Nephron progenitor cell (in vitro differentiated cells): Measurements from ENCODE around the gene MSH5.
A peak's percentile ranks its signal among the peaks of the same experiment; 100 is the strongest.

Experiments used
- DNase-seq: peaks from one replicate; pipeline ENCODE4 v3.0.0; 2021
- H3K27ac Mint-ChIP-seq: 2 replicates; pipeline ENCODE4 v1.8.0; 2021; ENCODE audit warnings: mild to moderate bottlenecking, moderate library complexity, mixed read lengths
- H3K27me3 Mint-ChIP-seq: 2 replicates; pipeline ENCODE4 v1.8.0; 2021; ENCODE audit warnings: mild to moderate bottlenecking, low read depth, mixed read lengths; ENCODE audit not compliant: poor library complexity
- H3K36me3 Mint-ChIP-seq: 2 replicates; pipeline ENCODE4 v1.8.0; 2021; ENCODE audit warnings: low read depth, mixed read lengths
- H3K4me1 Mint-ChIP-seq: 2 replicates; pipeline ENCODE4 v1.8.0; 2021; ENCODE audit warnings: mixed read lengths
- H3K4me3 Mint-ChIP-seq: 2 replicates; pipeline ENCODE4 v1.8.0; 2021; ENCODE audit warnings: mild to moderate bottlenecking, moderate library complexity, mixed read lengths
- H3K9me3 Mint-ChIP-seq: 2 replicates; pipeline ENCODE4 v1.8.0; 2021; ENCODE audit warnings: mild to moderate bottlenecking, moderate library complexity, mixed read lengths
- TF ChIP-seq, protein P1 (sequence below): fragments of 200-600 bp; sonication (generic); IDR thresholded peaks from 2 replicates; pipeline ENCODE4 v1.5.0; 2021; ENCODE audit warnings: antibody characterized with exemption

The MSH5 gene

GRCh38 chr6:31762878-31763618 lies 23.2 kb downstream of the MSH5 start:
- Mint-ChIP-seq H3K27ac (peak overlapping the region; percentile 33), H3K4me1 (peaks cover 49% of the 10 kb centered on the region), H3K36me3 (peaks cover 49% of the 10 kb centered on the region), H3K27me3 (peaks cover 11% of the 10 kb centered on the region), H3K9me3 (no peaks in the 10 kb centered on the region), H3K4me3 (no peak overlapping the region)
- TF ChIP-seq, protein P1, sequence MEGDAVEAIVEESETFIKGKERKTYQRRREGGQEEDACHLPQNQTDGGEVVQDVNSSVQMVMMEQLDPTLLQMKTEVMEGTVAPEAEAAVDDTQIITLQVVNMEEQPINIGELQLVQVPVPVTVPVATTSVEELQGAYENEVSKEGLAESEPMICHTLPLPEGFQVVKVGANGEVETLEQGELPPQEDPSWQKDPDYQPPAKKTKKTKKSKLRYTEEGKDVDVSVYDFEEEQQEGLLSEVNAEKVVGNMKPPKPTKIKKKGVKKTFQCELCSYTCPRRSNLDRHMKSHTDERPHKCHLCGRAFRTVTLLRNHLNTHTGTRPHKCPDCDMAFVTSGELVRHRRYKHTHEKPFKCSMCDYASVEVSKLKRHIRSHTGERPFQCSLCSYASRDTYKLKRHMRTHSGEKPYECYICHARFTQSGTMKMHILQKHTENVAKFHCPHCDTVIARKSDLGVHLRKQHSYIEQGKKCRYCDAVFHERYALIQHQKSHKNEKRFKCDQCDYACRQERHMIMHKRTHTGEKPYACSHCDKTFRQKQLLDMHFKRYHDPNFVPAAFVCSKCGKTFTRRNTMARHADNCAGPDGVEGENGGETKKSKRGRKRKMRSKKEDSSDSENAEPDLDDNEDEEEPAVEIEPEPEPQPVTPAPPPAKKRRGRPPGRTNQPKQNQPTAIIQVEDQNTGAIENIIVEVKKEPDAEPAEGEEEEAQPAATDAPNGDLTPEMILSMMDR: no peak
- DNase-seq: no peak

- TF ChIP-seq, protein P1: no peak
- H3K9me3 Mint-ChIP-seq: no peaks in the 10 kb centered on the region
These were observed 23.8 kb downstream of the MSH5 start for GRCh38 chr6:31763619-31763940.

DNA sequence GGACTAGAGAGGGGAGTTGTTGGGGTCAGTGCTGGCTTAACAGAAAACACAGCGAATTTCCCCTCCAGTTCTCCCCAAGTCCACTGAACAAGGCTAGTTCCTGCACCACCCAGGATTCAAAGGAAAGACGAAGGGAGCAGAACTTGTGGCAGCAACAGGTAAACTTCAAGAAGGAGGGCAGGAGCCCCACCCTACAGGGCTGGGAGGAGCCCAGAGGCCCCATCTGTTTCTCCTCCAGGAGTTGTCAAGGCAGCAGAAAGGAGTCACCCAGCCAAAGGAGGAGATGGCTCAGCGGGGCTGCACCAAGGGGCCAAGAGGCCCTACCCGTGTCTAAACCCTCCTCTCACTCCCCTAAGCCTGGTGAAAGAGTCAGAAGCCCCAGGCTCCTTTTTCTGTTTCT lies 24.4 kb downstream of the MSH5 start:
- Mint-ChIP-seq H3K4me1 (peaks cover 49% of the 10 kb centered on the region), H3K27ac (no peak overlapping the region), H3K27me3 (peaks cover 8% of the 10 kb centered on the region), H3K9me3 (no peaks in the 10 kb centered on the region), H3K36me3 (peaks cover 38% of the 10 kb centered on the region), H3K4me3 (no peak overlapping the region)
- no peak for DNase-seq
- TF ChIP-seq, protein P1: no peak

More at GRCh38 chr6:31763619-31763940, 23.8 kb downstream of the MSH5 start:
- H3K4me3 Mint-ChIP-seq: no peak overlapping the region
- peaks cover 44% of the 10 kb centered on the region for H3K36me3 Mint-ChIP-seq
- peaks cover 49% of the 10 kb centered on the region for H3K4me1 Mint-ChIP-seq
- no peak for DNase-seq
- H3K27me3 Mint-ChIP-seq: peaks cover 8% of the 10 kb centered on the region
- H3K27ac Mint-ChIP-seq: peak overlapping the region; percentile 33

DNA sequence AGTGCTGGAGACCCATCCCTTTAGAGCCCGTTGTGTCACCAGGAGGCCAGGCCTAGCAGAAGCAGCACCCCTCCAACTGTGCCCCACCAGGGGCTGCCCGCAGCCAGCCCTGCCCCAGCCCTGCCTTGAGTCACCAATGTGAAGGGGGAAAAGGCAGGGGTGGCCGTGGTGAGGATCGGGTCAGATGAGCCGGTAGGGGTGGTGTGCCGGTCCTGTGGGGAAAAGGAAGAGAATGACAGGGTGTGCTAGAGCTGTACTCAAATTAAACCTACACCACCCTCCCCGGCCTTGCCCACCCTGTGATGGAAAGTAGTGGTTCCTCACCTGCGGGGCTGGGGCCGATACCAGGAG lies 25.7 kb downstream of the MSH5 start:
- no peak for DNase-seq
- Mint-ChIP-seq H3K27ac (no peak overlapping the region), H3K4me1 (peaks cover 49% of the 10 kb centered on the region), H3K9me3 (no peaks in the 10 kb centered on the region), H3K4me3 (no peak overlapping the region), H3K36me3 (peaks cover 24% of the 10 kb centered on the region), H3K27me3 (peaks cover 8% of the 10 kb centered on the region)
- TF ChIP-seq, protein P1: no peak

DNA sequence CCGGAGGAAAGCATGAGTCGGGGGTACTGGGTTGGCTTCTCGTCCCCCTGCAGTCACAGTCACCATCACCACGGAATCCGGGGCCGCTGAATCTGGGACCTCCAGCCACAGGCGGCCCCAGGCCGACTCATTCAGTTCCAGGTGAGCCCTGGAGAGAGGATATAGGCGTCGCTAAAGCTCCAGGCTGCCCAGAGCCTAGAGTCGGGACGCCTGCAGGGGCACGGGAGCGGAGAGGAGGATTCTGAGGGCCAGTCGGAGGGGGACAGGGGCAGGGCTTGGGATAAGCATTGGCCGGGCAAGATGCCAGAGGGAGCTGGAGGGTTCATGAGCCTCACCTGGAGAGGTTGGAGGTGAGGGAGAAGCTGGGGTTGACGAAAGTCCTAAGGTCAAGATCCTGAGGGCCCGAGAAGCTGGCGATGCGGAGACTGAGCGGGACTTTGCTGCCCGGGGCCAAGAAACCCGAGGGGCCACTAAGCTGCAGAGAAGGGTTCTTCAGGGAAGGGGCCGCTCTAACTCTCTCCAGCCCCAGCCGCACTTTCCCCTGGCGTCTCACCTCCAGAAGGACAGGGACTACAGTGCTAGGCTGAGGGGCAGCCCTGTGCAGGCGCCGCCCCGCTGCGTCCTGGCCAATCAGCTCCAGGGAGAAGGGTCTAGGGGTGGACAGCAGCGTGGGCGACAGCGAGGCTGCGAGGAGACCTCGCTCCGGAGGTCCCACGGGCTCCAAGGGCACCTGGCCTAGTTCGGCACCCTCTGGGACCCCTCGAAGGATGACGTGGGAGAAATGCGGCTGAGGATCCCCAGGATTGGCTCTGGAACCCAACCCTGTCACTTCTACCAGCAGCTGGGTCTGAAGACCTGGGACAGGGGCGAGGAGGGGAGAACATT lies 26.3 kb downstream of the MSH5 start:
- Mint-ChIP-seq H3K27me3 (peaks cover 8% of the 10 kb centered on the region), H3K4me3 (peak overlapping the region; percentile 73), H3K36me3 (peaks cover 18% of the 10 kb centered on the region), H3K9me3 (no peaks in the 10 kb centered on the region), H3K27ac (no peak overlapping the region), H3K4me1 (peaks cover 46% of the 10 kb centered on the region)
- TF ChIP-seq, protein P1: no peak
- peak; percentile 26 for DNase-seq
